Measurements from ENCODE around the gene TSPAN8. TPM values are rescaled to one million over a fixed set of nuclear protein-coding genes. Genes with fewer than 3 reads are reported as not detected.

TSPAN8 gene
- total RNA-seq, 1 donor: 15.5 TPM

DNA sequence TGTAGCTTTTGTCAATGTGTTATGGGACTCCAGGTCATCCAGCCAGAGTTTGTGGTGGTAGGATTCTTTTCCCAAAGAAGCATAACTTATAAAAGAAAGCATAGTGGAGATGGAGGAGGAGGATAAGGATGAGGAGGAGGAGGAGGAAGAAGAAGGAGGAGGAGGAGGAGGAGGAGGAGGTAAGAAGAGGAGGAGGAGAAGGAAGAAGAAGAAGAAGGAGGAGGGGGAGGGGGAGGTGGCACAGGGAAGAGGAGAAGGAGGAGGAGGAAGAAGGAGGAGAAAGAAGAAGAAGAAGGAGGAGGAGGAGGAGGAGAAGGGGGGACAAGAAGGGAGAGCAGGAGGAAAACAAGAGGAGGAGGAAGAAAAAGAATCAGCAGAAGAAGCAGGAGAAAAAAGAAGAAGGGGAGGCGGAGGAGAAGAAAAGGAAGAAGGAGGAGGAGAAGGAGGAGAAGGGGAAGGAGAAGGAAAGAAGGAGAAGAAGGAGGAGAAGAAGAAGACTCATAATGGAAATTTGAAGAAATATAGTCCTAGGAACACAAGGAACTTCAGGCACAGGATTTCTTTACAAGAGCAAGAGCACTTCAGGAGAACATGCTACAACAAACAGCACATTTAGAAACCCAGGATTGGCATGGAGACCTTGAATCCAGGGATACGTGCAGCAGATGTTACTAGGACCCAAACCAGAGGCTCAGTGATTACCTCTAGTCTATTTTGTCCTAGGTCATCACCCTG is 22.6 kb downstream of the TSPAN8 start:
- TF ChIP-seq, protein P1, sequence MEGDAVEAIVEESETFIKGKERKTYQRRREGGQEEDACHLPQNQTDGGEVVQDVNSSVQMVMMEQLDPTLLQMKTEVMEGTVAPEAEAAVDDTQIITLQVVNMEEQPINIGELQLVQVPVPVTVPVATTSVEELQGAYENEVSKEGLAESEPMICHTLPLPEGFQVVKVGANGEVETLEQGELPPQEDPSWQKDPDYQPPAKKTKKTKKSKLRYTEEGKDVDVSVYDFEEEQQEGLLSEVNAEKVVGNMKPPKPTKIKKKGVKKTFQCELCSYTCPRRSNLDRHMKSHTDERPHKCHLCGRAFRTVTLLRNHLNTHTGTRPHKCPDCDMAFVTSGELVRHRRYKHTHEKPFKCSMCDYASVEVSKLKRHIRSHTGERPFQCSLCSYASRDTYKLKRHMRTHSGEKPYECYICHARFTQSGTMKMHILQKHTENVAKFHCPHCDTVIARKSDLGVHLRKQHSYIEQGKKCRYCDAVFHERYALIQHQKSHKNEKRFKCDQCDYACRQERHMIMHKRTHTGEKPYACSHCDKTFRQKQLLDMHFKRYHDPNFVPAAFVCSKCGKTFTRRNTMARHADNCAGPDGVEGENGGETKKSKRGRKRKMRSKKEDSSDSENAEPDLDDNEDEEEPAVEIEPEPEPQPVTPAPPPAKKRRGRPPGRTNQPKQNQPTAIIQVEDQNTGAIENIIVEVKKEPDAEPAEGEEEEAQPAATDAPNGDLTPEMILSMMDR (IDR thresholded peaks at IDR 0.05; ENCODE audit: insufficient read depth, low read length): no peak
- no peak for DNase-seq (ENCODE audit: low read depth)
- no peak overlapping the region for H3K4me3 ChIP-seq (ENCODE audit: low read depth, low read length)

DNA sequence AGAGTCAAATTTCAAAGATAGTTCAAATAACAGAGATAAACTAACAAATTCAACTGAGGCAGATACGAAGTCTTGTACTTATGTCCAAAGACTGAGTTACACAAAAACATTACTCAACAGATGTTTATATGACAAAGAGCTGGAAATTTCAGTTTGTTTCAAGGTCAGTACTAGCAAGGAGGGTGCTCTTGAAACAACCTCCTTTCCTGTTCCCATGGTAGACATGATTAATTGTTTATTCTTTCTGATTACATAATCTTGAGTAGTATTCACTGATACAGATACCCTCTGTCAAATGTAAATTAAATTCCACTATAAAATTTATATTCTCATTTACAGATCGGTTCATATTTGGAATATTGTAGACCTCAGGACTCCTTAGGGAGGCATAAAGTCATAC is 23.4 kb downstream of the TSPAN8 start:
- no peak overlapping the region for H3K4me3 ChIP-seq (ENCODE audit: low read depth, low read length)
- TF ChIP-seq, protein P1 (IDR thresholded peaks at IDR 0.05; ENCODE audit: insufficient read depth, low read length): no peak
- peak; percentile 33 for DNase-seq (ENCODE audit: low read depth)

DNA sequence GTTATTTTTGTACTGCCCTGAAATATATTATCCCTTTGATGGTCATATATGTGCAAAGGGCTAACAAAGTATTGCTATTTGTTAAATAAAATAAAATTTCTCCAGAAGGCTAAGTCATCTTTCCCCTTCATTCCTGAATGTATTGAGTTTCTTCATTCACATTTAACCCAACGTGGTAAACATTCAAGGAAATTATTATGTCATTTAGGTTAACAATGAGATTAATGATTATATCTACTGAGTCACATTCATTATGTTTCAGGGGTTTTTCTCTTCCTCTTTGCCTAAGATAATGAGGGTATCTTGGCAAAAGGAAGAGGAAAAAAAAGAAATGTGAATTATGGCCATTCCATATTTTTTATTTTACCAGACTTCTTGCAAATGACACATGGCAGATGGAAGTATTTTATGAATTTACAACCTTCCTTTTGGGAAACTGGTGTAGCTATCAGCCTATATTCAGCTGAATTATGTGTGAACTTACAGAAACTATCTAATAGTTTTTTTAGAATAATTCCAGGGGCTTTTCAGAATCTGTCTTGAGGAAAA is 27.2 kb downstream of the TSPAN8 start:
- TF ChIP-seq, protein P1 (IDR thresholded peaks at IDR 0.05; ENCODE audit: insufficient read depth, low read length): no peak
- H3K4me3 ChIP-seq (ENCODE audit: low read depth, low read length): no peak overlapping the region
- DNase-seq (ENCODE audit: low read depth): no peak

DNA sequence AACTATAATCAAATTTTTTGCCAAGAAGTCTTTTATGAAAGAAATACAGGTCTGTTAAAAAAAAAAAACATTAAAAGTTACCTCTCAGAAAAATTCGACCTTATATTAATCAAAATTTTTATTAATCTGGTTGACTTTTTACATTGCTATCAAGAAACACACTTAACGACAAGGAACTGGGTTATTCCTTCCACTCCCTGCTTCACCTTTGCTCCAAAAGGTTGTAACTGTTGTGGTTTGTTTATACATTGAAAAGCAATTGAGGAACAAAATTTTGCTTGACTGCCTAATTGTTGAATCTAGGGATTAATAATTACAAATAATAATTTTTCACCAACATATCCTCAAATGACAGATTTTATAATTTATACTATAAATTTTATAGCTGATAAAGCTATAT is 28.4 kb downstream of the TSPAN8 start:
- TF ChIP-seq, protein P1 (IDR thresholded peaks at IDR 0.05; ENCODE audit: insufficient read depth, low read length): no peak
- H3K4me3 ChIP-seq (ENCODE audit: low read depth, low read length): no peak overlapping the region
- no peak for DNase-seq (ENCODE audit: low read depth)

DNA sequence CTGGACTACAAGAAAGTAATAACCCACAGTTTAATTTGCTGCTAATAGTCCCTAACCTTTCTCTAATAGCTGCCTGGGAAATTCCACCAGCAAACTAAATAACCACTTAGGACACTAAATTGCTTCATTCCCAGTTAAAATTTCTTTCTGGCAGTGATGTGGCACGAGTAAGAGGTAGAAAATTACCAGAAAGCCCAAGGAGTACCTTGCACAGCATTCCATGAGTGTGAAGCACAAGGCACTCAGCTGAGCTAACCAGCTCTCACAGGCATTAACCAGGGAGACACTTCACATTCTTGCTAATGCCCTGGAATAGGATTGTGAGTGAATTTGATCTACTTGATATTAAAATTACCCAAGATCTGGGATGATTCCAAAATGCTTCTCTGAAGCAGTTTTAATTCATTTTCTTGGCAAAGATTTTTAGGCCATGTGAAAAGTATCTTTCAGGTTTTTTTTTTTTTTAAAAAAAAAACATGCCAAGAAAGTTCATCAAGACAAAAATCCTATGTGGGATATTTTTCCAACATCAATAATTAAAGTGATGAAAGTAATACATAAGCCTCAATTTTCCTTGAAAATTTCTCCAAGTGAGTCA is 29.5 kb downstream of the TSPAN8 start:
- peak; percentile 78 for DNase-seq (ENCODE audit: low read depth)
- TF ChIP-seq, protein P1 (IDR thresholded peaks at IDR 0.05; ENCODE audit: insufficient read depth, low read length): no peak
- no peak overlapping the region for H3K4me3 ChIP-seq (ENCODE audit: low read depth, low read length)

DNA sequence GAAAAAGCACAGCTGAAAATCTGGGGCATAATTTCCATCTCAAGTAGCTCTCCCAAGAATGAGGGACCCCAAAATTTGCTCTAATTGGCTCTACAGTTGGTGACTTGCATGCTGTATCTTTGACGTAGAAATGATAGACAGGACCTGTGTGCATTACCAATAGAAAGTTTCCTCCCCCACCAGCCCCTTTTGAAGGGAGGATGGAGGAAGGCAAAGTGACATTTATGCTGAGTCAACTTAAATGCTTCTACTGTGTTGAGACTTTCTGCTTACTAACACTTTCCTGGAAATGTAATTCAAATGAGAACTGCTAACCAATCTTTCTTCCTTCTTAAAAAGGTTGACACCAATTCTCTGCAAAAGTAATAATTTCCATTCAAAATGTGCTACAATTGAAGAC is 31.9 kb downstream of the TSPAN8 start:
- no peak overlapping the region for H3K4me3 ChIP-seq (ENCODE audit: low read depth, low read length)
- TF ChIP-seq, protein P1 (IDR thresholded peaks at IDR 0.05; ENCODE audit: insufficient read depth, low read length): no peak
- DNase-seq (ENCODE audit: low read depth): no peak

All from fibroblast of the aortic adventitia (primary cell).